SU-DHL-6 (cell line): Measurements from ENCODE around the gene ART4.

ENCODE experiments used
- H2AFZ ChIP-seq: fragments of 200-600 bp; sonication (generic); 2 replicates; pipeline ENCODE4 v1.6.1; 2014; ENCODE audit warnings: low read depth, mild to moderate bottlenecking, moderate library complexity, mixed read lengths, antibody characterized with exemption, low read length; ENCODE audit not compliant: severe bottlenecking
- H3F3A ChIP-seq: fragments of 200-600 bp; shearing (Covaris generic); 2 replicates; pipeline ENCODE4 v1.6.0; 2016; ENCODE audit warnings: antibody characterized with exemption, mild to moderate bottlenecking; ENCODE audit not compliant: insufficient read depth
- H3K27ac ChIP-seq: fragments of 200-600 bp; sonication (generic); 2 replicates; pipeline ENCODE4 v1.5.1; 2016; ENCODE audit warnings: low read depth, mild to moderate bottlenecking, low read length, moderate library complexity, mixed read lengths
- H3K27me3 ChIP-seq: fragments of 200-600 bp; sonication (generic), shearing (Covaris generic); 2 replicates; pipeline ENCODE4 v1.6.0; 2014; ENCODE audit warnings: mild to moderate bottlenecking, low read length
- H3K36me3 ChIP-seq: fragments of 200-600 bp; sonication (generic); 2 replicates; pipeline ENCODE4 v1.6.1; 2014; ENCODE audit warnings: mild to moderate bottlenecking, low read length, mixed read lengths
- H3K4me2 ChIP-seq: fragments of 300-600, 200-600 bp; shearing (Covaris generic), sonication (generic); 2 replicates; pipeline ENCODE4 v1.6.0; 2014; ENCODE audit warnings: low read length, low read depth, mild to moderate bottlenecking; ENCODE audit not compliant: poor library complexity, severe bottlenecking
- H3K4me3 ChIP-seq: fragments of 200-600 bp; sonication (generic); 2 replicates; pipeline ENCODE4 v1.5.1; 2014; ENCODE audit warnings: antibody characterized with exemption, low read length, mild to moderate bottlenecking, mixed read lengths; ENCODE audit not compliant: insufficient read depth, poor library complexity, severe bottlenecking
- H3K79me2 ChIP-seq: fragments of 200-600 bp; sonication (generic); 2 replicates; pipeline ENCODE4 v1.6.1; 2014; ENCODE audit warnings: mild to moderate bottlenecking, low read length, moderate library complexity; ENCODE audit not compliant: insufficient read depth
- H3K9ac ChIP-seq: fragments of 200-600 bp; sonication (generic); 2 replicates; pipeline ENCODE4 v1.7.0; 2014; ENCODE audit warnings: mild to moderate bottlenecking, low read length
- H3K9me2 ChIP-seq: fragments of 200-600 bp; sonication (generic); replicated peaks from 2 replicates; pipeline ENCODE4 v1.6.1; 2014; ENCODE audit warnings: low read length; ENCODE audit not compliant: insufficient read depth
- H3K9me3 ChIP-seq: fragments of 200-600 bp; sonication (generic); 2 replicates; pipeline ENCODE4 v1.6.1; 2014; ENCODE audit warnings: low read length, mixed read lengths; ENCODE audit not compliant: insufficient read depth
- H4K20me1 ChIP-seq: fragments of 200-600 bp; sonication (generic); 2 replicates; pipeline ENCODE4 v1.6.1; 2014; ENCODE audit warnings: low read depth, mild to moderate bottlenecking, antibody characterized with exemption, low read length, moderate library complexity, mixed read lengths
- CTCF ChIP-seq: fragments of 200-600 bp; sonication (generic); IDR thresholded peaks from one replicate; pipeline ENCODE4 v1.5.1; 2017; ENCODE audit warnings: antibody characterized with exemption, mild to moderate bottlenecking, low read length, moderate library complexity; ENCODE audit not compliant: insufficient read depth, poor library complexity, severe bottlenecking
- EZH2phosphoT487 ChIP-seq: fragments of 200-600 bp; sonication (generic), shearing (Covaris generic); conservative IDR thresholded peaks from 2 replicates; pipeline ENCODE4 v1.6.1; 2018; ENCODE audit warnings: mild to moderate bottlenecking, antibody characterized with exemption, low read length, moderate library complexity, mixed read lengths

ART4 gene

GRCh38 chr12:14810167-14810952, 33.0 kb downstream of the ART4 start:
- no peaks in the 10 kb centered on the region for H3K27me3 ChIP-seq
- H2AFZ ChIP-seq = no peak overlapping the region
- H3K79me2 ChIP-seq = no peaks in the 10 kb centered on the region
- no peaks in the 10 kb centered on the region for H3K9me2 ChIP-seq
- H3K4me2 ChIP-seq = no peak overlapping the region
- TF ChIP-seq CTCF (no peak), EZH2phosphoT487 (no peak)
- no peak overlapping the region for H3K9ac ChIP-seq
- no peak overlapping the region for H3K27ac ChIP-seq
- no peaks in the 10 kb centered on the region for H3F3A ChIP-seq
- no peak overlapping the region for H3K4me3 ChIP-seq
- H4K20me1 ChIP-seq = no peaks in the 10 kb centered on the region
- H3K36me3 ChIP-seq = no peaks in the 10 kb centered on the region
- no peaks in the 10 kb centered on the region for H3K9me3 ChIP-seq

GRCh38 chr12:14803830-14804160, 39.5 kb downstream of the ART4 start:
- Histone ChIP-seq H4K20me1 (peaks cover 18% of the 10 kb centered on the region), H3K9me3 (no peaks in the 10 kb centered on the region), H3K9me2 (no peaks in the 10 kb centered on the region), H2AFZ (peak overlapping the region; percentile 87), H3K27me3 (no peaks in the 10 kb centered on the region), H3F3A (peaks cover 4% of the 10 kb centered on the region; the same call in 1 of the 2 replicates), H3K79me2 (peaks cover 51% of the 10 kb centered on the region), H3K4me3 (peak overlapping the region; percentile 90), H3K4me2 (peak overlapping the region; percentile 92), H3K36me3 (peaks cover 11% of the 10 kb centered on the region; the same call in 1 of the 2 replicates), H3K27ac (peak overlapping the region; percentile 48), H3K9ac (peak overlapping the region; percentile 85)
- no peak for TF ChIP-seq EZH2phosphoT487
- TF ChIP-seq CTCF = no peak

- H4K20me1 ChIP-seq = peaks cover 18% of the 10 kb centered on the region
- H3K9ac ChIP-seq = peak within 1 kb of the TSS; percentile 85
- H3K79me2 ChIP-seq = peaks cover 57% of the 10 kb centered on the region
- H3K4me2 ChIP-seq = peak within 1 kb of the TSS; percentile 92
- peaks cover 4% of the 10 kb centered on the region; the same call in 1 of the 2 replicates for H3F3A ChIP-seq
- H3K36me3 ChIP-seq = peaks cover 17% of the 10 kb centered on the region; the same call in 1 of the 2 replicates
- no peaks in the 10 kb centered on the region for H3K27me3 ChIP-seq
- H3K27ac ChIP-seq = peak within 1 kb of the TSS; percentile 51
- no peak for TF ChIP-seq EZH2phosphoT487
- TF ChIP-seq CTCF = no peak
- H3K9me2 ChIP-seq = no peaks in the 10 kb centered on the region
- peak within 1 kb of the TSS; percentile 90 for H3K4me3 ChIP-seq
- H2AFZ ChIP-seq = peak within 1 kb of the TSS; percentile 87
- no peaks in the 10 kb centered on the region for H3K9me3 ChIP-seq
These were observed 40.1 kb downstream of the ART4 start, which contains the start of the genes C12orf60 and WBP11 for GRCh38 chr12:14803011-14803829. C12orf60 (plus strand) TSS chr12:14803670; CDS start chr12:14822936, 19,266 bp downstream. WBP11 (minus strand) TSS chr12:14803478; CDS start chr12:14801383, 2,095 bp downstream.
